GM21723 (cell line): Measurements from ENCODE around the gene LSM2.
A peak's percentile ranks its signal among the peaks of the same experiment; 100 is the strongest.
"Not testable (repeated sequence)": the region's sequence is repeated elsewhere in the genome, so short reads cannot be mapped to it uniquely, and the experiment has no call there.

Experiments used
- ATAC-seq: cut with Tn5 transposase; IDR thresholded peaks from one replicate; pipeline ENCODE4 v1.9.1; 2021; ENCODE audit warnings: mild to moderate bottlenecking, moderate library complexity; ENCODE audit not compliant: unreplicated experiment

Gene LSM2

DNA sequence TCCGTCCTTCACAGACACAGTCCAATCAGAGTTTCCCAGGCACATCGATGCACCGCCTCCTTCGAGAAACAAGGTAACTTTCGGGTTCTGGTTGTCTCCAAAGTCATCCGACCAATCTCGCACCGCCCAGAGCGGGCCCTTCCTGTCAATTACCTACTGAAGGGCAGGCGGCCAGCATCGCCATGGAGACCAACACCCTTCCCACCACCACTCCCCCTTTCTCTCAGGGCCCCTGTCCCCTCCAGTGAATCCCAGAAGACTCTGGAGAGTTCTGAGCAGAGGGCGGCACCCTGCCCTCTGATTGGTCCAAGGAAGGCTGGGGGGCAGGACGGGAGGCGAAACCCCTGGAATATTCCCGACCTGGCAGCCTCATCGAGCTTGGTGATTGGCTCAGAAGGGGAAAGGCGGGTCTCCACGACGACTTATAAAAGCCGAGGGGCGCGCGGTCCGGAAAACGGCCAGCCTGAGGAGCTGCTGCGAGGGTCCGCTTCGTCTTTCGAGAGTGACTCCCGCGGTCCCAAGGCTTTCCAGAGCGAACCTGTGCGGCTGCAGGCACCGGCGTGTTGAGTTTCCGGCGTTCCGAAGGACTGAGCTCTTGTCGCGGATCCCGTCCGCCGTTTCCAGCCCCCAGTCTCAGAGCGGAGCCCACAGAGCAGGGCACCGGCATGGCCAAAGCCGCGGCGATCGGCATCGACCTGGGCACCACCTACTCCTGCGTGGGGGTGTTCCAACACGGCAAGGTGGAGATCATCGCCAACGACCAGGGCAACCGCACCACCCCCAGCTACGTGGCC, 20.7 kb upstream of the LSM2 start, which contains the start of gene HSPA1B:
TSS of gene HSPA1B (plus strand) at position 453 of the 794 bp plus-strand sequence. CDS start at position 666, 213 bp downstream.
- ATAC-seq = peak; percentile 51

DNA sequence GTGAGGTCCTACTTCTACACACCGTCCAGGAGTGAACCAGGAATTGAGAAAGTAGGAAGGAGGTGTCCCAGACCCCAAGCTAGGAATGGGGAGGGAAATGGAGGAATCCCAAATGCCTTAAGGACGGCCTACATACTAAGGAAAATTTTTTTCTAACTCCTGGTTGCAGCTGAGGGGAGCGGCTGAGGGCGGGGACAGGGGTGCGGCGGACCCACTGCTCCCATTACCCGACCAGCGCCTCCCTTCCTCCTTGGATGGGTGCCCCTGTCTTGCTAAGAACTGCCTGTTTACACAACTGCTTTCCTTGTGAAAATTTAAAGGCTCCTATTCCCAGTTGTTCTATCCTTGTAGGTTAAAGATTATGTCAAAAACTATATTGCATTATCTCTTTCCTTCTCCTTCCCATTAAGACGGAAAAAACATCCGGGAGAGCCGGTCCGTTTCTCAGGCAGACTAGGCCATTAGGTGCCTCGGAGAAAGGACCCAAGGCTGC, 20.1 kb upstream of the LSM2 start:
- no peak for ATAC-seq

DNA sequence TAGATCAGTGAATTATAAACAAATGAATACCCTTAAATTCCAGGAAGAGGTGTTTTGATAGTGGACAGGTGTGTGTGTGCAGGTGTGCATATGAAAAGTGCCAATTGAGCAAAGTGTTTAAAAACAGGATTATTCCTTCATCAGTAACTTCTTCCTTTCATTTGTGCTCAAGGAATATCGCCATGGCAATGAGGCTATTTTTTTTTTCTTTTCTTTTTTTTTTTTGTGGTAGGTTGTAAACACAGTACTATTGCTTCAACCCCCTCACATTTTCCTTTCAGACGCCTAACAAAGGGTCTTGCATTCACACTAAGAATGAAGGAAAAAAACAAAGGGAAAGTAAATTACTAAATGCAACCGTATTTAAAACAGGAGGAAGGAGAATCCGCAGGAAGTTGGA, 18.8 kb upstream of the LSM2 start:
- no peak for ATAC-seq

DNA sequence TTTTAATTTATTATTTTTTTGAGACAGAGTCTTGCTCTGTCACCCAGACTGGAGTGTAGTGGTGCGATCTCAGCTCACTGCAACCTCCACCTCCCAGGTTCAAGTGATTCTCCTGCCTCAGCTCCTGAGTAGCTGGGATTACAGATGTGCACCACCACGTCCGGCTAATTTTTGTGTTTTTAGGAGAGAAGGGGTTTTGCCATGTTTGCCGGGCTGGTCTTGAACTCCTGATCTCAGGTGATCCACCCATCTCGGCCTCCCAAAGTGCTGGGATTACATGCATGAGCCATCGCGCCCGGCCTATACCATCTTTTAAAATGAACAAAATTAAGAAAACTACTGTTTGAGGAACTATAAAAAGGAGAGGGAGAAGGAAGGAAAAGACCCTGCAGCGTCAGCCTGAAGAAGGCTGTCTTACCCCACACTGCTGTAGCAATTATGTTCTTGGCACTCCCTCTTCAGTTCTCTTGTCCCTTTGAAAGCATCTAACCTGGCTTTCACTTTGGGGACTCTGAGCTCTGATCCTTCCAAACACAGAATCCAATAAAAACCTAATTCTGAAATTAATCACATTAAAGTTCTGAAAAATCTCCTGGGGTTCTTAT, 16.9 kb upstream of the LSM2 start:
- ATAC-seq = not testable (repeated sequence)

DNA sequence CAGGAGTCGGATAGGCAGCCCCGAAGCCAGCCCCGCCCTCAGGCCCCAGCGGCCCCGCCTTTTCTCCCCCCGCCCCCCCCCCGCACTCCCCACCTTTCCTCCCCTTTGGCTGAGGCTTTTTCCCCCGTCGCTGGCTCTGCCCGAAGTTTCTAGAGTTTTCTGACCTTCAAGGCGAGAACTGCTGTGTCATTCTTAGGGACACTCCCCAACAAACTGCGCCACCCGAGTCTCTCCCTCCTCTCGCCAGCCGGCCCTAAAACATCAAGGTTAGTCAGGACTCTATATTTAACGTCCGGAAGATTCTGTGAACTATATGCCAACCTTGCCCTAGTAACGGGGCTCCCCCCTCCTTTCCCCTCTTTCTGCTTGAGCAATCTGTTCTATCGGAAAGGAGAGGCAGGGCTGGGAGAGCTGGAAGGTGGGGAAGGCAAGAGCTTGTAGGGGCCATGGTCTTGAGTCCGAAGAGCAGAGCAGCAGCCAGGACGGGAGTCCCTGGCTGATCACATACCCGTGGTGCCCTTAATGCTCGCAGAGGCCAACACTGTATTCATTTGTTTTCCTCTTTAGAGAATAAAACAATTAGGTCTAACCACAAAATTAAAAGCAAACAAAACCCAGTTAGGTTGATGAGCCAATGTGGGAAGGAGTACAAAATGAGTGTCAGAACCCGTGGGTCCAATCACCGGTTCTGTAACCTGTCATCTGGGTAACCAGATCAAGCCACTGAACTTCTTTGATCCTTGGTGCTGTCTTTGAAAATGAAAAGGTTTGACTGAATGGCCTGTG, 15.5 kb upstream of the LSM2 start:
- ATAC-seq = peak; percentile 19

DNA sequence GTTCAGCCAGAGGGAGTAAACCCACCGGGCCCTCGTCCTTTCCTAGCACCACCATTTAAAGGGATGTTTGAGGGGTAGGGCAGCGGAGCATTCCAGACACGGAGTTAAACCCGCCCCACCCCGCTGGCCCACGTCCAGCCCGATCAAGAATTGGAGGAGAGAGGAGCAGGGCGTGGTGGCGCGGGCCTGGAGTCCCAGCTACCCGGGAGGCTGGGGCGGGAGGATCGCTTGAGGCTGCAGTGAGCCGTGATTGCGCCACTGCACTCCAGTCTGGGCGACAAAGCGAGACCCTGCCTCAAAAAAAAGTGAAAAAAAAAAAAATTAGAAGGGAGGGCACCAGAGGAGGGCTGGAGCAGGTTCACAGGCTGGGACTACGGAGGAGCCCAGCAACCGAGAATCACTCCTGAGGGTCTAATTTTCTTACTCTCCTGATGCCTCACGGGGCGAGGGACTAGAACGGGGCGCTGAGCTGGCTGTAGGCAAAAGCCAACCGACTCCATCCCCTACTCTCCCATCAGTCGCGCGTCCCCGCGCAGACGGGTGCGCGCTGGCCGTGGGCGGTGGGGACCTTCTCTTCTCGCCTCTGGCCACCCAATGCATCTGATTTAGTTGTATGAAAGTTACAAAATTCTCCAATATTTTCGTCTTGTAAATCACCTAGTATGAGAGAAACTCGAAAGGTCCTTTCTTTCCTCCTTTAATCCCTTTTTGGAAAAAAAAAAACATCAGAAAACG, 14.7 kb upstream of the LSM2 start:
- ATAC-seq = peak; percentile 39

DNA sequence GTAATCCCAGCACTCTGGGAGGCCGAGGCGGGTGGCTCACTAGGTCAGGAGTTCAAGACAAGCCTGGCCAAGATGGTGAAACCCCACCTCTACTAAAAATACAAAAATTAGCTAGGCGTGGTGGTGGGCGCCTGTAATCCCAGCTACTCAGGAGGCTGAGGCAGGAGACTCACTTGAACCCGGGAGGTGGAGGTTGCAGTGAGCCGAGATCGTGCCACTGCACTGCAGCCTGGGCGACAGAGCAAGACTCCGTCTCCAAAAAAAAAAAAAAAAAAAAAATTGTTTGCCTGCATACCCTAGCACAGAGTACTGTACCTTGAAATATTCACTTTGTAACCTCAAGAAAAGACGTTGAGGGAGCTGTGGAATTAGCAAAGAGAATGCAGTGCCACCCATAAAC, 13.6 kb upstream of the LSM2 start:
- not testable (repeated sequence) for ATAC-seq

DNA sequence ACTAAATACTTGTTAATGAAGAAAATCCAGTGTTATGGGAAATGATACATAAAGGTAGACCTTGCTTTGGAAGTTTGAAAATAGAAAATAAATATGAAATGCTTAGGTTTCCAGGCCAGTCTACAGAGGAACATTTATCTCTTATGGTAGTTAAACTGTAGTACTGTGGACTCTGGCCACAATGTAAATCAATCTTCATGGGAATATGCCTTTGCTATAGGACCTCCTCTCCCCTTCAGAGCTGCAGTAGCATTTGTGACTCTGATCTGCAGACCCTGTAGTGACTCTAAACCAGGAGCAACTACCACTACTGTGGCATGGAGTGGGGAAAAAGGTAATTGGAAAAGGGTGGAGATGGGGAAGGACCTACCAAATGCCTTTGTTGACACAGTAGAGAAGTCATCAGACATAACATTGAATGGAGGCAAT, 13.1 kb upstream of the LSM2 start:
- no peak for ATAC-seq

DNA sequence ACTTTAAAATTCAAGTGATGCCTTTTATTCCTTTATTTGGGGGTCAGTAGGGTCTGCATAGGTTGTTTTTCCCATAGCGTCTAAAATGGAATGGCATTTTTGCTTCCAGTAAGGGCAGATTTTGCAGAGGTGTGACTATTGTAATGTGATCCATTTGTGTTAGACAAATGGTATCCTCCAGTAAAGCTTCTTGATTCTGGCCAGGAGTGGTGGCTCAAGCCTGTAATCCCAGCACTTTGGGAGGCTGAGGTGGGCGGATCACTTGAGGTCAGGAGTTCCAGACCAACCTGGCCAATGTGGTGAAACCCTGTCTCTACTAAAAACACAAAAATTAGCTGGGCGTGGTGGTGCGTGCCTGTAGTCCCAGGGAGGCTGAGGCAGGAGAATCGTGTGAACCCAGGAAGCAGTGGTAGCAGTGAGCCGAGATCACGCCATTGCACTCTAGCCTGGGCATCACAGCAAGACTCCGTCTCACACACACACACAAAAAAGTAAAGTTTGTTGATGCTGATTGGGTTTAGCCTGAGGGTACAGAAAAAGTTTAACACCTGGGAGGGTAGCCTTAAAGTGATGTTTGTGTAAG, 11.3 kb upstream of the LSM2 start:
- ATAC-seq = not testable (repeated sequence)

DNA sequence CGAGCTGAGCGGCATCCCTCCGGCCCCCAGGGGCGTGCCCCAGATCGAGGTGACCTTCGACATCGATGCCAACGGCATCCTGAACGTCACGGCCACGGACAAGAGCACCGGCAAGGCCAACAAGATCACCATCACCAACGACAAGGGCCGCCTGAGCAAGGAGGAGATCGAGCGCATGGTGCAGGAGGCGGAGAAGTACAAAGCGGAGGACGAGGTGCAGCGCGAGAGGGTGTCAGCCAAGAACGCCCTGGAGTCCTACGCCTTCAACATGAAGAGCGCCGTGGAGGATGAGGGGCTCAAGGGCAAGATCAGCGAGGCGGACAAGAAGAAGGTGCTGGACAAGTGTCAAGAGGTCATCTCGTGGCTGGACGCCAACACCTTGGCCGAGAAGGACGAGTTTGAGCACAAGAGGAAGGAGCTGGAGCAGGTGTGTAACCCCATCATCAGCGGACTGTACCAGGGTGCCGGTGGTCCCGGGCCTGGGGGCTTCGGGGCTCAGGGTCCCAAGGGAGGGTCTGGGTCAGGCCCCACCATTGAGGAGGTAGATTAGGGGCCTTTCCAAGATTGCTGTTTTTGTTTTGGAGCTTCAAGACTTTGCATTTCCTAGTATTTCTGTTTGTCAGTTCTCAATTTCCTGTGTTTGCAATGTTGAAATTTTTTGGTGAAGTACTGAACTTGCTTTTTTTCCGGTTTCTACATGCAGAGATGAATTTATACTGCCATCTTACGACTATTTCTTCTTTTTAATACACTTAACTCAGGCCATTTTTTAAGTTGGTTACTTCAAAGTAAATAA, 10.6 kb upstream of the LSM2 start:
- ATAC-seq = not testable (repeated sequence)

DNA sequence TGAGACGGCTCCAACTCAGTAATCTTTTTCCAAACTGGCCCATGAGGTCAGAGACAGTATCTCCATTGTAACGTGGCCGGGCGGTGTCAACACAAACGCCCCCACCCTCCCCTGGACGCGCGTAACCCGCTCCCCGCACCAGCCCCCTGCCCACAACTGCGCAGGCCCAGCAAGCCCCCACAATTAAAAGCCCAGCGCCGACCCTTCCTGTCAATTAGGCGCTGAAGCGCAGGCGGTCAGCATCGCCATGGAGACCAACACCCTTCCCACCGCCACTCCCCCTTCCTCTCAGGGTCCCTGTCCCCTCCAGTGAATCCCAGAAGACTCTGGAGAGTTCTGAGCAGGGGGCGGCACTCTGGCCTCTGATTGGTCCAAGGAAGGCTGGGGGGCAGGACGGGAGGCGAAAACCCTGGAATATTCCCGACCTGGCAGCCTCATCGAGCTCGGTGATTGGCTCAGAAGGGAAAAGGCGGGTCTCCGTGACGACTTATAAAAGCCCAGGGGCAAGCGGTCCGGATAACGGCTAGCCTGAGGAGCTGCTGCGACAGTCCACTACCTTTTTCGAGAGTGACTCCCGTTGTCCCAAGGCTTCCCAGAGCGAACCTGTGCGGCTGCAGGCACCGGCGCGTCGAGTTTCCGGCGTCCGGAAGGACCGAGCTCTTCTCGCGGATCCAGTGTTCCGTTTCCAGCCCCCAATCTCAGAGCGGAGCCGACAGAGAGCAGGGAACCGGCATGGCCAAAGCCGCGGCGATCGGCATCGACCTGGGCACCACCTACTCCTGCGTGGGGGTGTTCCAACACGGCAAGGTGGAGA, 8.5 kb upstream of the LSM2 start, which contains the start of the genes HSPA1A and HSPA1L:
TSS of gene HSPA1A (plus strand) at position 519 of the 814 bp plus-strand sequence. CDS start at position 733, 214 bp downstream.
TSS of gene HSPA1L (minus strand) at position 259 of the 814 bp plus-strand sequence. CDS start 3,311 bp downstream, outside the sequence.
- peak; percentile 34 for ATAC-seq

DNA sequence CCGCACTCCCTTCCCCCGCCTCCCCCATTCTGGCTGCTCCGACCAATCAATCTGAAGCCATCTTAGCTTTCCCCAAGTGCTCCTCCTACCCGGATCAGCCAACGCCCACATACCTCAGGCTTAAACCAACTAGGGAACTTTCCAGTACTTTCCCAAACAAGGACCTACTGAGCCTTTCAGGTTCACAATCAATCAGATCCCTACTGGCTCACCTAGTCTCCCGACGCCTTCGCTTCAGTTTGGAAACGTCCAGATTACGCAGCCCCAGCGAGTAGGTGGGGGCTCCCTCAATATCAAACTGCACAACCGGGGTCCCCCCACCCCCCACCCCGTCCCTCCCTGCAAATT, 7.9 kb upstream of the LSM2 start:
- ATAC-seq = peak; percentile 27

DNA sequence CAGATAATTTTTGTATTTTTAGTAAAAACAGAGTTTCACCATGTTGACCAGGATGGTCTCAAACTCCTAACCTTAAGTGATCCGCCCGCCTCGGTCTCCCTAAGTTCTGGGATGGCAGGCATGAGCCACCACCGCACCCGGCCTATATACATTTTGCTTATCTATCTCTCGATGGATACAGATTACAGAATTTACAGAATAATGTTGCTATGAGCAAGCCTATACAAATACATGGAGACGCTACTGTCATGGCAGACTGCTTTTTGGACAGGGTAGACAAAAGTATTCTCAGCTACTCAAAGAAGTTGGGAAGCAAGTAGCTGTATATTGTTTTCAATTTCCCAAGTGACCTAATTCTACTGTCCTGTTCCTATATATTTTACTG, 6.7 kb upstream of the LSM2 start:
- no peak for ATAC-seq

DNA sequence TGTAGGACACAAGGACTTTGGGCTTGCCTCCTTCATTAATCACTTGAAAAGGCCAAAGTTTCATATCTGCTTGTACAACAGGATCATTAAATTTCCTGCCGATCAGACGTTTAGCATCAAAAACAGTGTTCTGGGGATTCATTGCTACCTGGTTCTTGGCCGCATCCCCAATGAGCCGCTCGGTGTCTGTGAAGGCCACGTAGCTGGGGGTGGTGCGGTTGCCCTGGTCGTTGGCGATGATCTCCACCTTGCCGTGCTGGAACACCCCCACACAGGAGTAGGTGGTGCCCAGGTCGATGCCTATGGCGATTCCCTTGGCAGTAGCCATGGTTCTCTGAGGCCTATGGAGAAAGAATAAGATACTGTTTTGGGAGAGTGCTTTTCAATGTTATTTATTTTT, 4.9 kb upstream of the LSM2 start:
- no peak for ATAC-seq

DNA sequence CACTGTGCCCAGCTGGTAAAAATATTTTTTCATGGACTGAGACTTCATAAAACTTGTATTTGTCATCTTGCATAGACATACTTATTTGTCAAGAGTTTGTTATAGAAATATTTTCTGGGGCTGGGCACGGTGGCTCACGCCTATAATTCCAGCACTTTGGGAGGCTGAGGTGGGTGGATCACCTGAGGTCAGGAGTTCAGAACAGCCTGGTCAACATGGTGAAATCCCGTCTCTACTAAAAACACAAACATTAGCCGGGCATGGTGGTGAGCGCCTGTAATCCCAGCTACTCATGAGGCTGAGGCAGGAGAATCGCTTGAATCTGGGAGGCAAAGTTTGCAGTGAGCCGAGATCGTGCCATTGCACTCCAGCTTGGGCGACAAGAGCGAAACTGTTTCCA, 1.8 kb upstream of the LSM2 start:
- not testable (repeated sequence) for ATAC-seq

DNA sequence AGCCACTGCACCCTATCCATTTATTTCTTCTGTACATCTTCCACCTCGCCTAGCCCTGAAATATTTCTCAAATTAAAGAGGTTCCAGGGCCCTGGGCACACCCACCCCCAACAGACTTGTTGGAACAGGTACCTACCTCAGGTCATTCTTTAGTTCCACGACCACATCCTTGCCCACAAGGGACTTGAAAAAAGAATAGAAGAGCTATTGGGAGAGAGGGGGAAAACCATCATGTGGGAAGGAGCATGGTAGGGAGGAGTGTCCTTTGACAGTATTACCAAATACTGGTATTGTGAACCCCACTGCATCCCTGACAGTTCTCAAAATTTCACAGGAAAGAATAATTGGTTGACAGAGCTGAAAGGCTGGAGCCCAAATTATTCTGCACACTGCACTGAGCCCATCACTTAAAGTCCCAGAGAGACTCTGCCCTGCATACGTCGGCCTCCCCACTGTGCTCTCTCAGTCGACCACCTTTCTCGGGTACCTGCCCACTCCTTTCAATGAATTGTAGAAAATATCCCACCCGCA, 762 bp downstream of the LSM2 start:
- peak; percentile 22 for ATAC-seq

DNA sequence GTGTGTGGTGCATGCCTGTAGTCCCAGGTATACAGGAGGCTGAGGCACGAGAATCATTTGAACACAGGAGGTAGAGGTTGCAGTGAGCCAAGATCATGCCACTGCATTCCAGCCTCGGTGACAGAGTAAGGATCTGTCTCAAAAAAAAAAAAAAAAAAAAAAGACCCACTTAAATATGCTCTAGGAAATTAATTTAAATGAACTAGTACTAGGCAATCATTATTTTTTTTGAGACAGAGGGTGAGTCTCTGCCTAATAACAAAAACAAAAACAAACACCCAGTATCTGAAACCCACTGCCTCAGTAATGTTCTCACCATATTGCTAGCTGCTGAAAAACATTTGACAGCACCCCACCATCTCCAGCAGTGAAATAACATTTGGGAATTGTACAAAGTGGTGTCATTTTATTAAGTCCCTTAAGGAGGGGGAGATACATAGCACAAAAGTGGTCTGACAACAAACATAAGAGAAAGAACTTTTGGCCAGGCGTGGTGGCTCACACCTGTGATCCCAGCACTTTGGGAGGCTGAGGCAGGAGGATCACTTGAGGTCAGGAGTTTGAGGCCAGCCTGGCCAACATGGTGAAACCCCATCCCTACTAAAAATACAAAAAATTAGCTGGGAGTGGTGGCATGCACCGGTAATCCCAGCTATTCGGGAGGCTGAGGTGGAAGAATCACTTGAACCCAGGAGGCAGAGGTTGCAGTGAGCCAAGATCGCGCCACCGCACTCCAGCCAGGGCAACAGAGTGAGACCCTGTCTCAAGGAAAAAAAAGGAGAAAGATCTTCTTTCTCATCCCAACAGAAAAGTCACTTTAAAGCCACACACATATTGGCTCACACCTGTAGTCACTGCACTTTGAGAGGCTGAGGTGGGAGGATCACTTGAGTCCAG, 5.5 kb downstream of the LSM2 start:
- not testable (repeated sequence) for ATAC-seq
